PC-3 (cell line): ENCODE data around the gene VPS33A. TPM values are rescaled to one million over a fixed set of nuclear protein-coding genes. Genes with fewer than 3 reads are reported as not detected.

Experiments
- ATAC-seq: fragments of 200-7000 bp; cut with Tn5 transposase; 2 replicates; pipeline ENCODE4 v1.9.1; 2020; ENCODE audit warnings: mild to moderate bottlenecking, moderate library complexity
- BruUV-seq: library from RNA; stranded (reverse); fragments of 400-500 nt; replicated peaks from 2 replicates; lab custom pipeline; 2021; lab: Mats Ljungman, UMichigan
- CTCF ChIA-PET: fragments of 300-600 bp; sonication (Branson Sonifier 250); formaldehyde crosslinking; loops from one replicate; lab custom pipeline; 2022; ENCODE audit warnings: antibody characterized with exemption; lab: Charles Lee
- POLR2A ChIA-PET: fragments of 300-600 bp; sonication (Branson Sonifier 250); formaldehyde crosslinking; loops from one replicate; lab custom pipeline; 2022; ENCODE audit warnings: antibody characterized with exemption; ENCODE audit not compliant: unreplicated experiment; lab: Charles Lee
- DNase-seq: peaks from one replicate; pipeline ENCODE4 v3.0.0-alpha.2; 2015
- H2AFZ ChIP-seq: fragments of 300-600 bp; sonication (generic); 2 replicates; pipeline ENCODE4 v1.6.0; 2016; ENCODE audit warnings: antibody characterized with exemption, low read length
- H3F3A ChIP-seq: fragments of 300-600 bp; sonication (generic); one replicate; pipeline ENCODE4 v1.6.0; 2017; ENCODE audit warnings: antibody characterized with exemption, low read length, control low read depth, mild to moderate bottlenecking; ENCODE audit not compliant: unreplicated experiment
- H3K27ac ChIP-seq: fragments of 300-600 bp; sonication (generic); 2 replicates; pipeline ENCODE4 v1.5.1; 2016; ENCODE audit warnings: mild to moderate bottlenecking, low read length
- H3K27me3 ChIP-seq: fragments of 300-600 bp; sonication (generic); 2 replicates; pipeline ENCODE4 v1.6.1; 2016; ENCODE audit warnings: low read length, mixed read lengths
- H3K36me3 ChIP-seq: fragments of 300-600 bp; sonication (generic); 2 replicates; pipeline ENCODE4 v1.6.1; 2016; ENCODE audit warnings: low read depth, mixed run types, low read length, mixed read lengths
- H3K4me1 ChIP-seq: fragments of 300-600 bp; sonication (generic); 2 replicates; pipeline ENCODE4 v1.5.1; 2016; ENCODE audit warnings: low read length; ENCODE audit not compliant: insufficient read depth
- H3K4me2 ChIP-seq: fragments of 300-600 bp; sonication (generic); 2 replicates; pipeline ENCODE4 v1.6.0; 2016; ENCODE audit warnings: low read length
- H3K4me3 ChIP-seq: fragments of 300-600 bp; sonication (generic); 2 replicates; pipeline ENCODE4 v1.5.1; 2016; ENCODE audit warnings: mild to moderate bottlenecking, low read length, mixed read lengths
- H3K79me2 ChIP-seq: fragments of 300-600 bp; sonication (generic); 2 replicates; pipeline ENCODE4 v1.6.1; 2017; ENCODE audit warnings: low read length, mixed read lengths
- H3K9ac ChIP-seq: fragments of 300-600 bp; sonication (generic); 2 replicates; pipeline ENCODE4 v1.6.0; 2016; ENCODE audit warnings: mild to moderate bottlenecking, low read length
- H3K9me2 ChIP-seq: fragments of 300-600 bp; sonication (generic); replicated peaks from 2 replicates; pipeline ENCODE4 v1.6.1; 2016; ENCODE audit warnings: mixed run types, low read length, mixed read lengths
- H3K9me3 ChIP-seq: fragments of 300-600 bp; sonication (generic); 2 replicates; pipeline ENCODE4 v1.6.1; 2016; ENCODE audit warnings: low read length, mixed read lengths
- H4K20me1 ChIP-seq: fragments of 300-600 bp; sonication (generic); 2 replicates; pipeline ENCODE4 v1.6.1; 2016; ENCODE audit warnings: low read length, mixed read lengths
- EZH2 ChIP-seq: fragments of 300-600 bp; sonication (generic); IDR thresholded peaks from one replicate; pipeline ENCODE4 v1.6.1; 2017; ENCODE audit warnings: antibody characterized with exemption, mild to moderate bottlenecking, low read length; ENCODE audit not compliant: unreplicated experiment
- intact Hi-C: fragments of 100-400 bp; cut with micrococcal nuclease; formaldehyde crosslinking; loops from 2 replicates; pipeline ENCODE4 v1.9.0; 2023
- total RNA-seq: library from RNA; depleted of rRNA; stranded (reverse); fragments of >200 nt; gene quantifications from 2 replicates; pipeline ENCODE4 v1.2.3, GENCODE V29; 2014
- TF ChIP-seq, protein P1 (sequence below): fragments of 300-600 bp; sonication (generic); conservative IDR thresholded peaks from 2 replicates; pipeline ENCODE4 v1.5.1; 2017; ENCODE audit warnings: antibody characterized with exemption, low read depth, mild to moderate bottlenecking, low read length

The VPS33A gene
- total RNA-seq, 1 experiment from 2014 or later: 40.8 TPM

DNA sequence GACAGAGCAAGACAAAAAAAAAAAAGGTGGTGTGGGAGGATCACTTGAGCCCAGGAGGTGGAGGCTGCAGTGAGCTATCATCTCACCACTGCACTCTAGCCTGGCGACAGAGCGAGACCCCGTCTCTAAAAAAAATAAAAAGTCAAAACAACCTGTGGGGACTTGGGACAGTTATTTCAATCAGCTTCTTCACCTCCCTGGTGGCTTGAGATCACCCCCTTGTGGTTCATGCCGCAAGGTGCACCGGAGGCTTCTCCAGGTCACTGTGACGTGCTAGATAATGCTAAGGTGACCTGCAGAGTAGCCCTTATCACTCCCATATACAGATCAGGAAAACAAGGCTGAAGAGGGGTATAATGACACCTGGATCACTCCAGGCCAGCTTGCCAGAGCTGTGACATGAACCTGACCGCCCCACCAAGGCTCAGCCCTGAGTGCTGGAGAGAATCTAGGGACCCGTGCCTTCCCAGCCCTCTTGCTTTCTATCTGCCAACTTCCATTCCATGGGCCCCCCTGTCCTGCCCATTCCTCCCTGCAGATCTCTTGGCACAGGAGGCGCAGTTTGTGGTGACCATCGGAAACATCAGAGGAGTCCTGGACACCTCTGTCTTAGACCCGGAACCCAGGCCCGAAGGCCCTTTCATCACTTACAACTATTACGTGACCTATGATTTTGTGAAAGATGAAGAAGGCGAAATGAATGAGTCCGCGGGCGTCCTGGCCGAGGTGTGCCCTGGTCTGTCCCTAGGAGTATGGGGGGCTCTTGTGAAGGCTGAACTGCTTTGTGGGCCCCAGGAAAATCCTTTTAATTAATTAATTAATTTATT, 75.2 kb downstream of the VPS33A start:
- DNase-seq: peak; percentile 90
- POLR2A ChIA-PET: no interaction called here
- no peak overlapping the region for H3K9ac ChIP-seq
- no peak overlapping the region for H3K4me2 ChIP-seq
- H3K4me1 ChIP-seq: no peaks in the 10 kb centered on the region
- no TSS peak for BruUV-seq
- H4K20me1 ChIP-seq: no peaks in the 10 kb centered on the region
- H2AFZ ChIP-seq: no peak overlapping the region
- no peaks in the 10 kb centered on the region for H3K79me2 ChIP-seq
- no peak for TF ChIP-seq EZH2
- TF ChIP-seq, protein P1, sequence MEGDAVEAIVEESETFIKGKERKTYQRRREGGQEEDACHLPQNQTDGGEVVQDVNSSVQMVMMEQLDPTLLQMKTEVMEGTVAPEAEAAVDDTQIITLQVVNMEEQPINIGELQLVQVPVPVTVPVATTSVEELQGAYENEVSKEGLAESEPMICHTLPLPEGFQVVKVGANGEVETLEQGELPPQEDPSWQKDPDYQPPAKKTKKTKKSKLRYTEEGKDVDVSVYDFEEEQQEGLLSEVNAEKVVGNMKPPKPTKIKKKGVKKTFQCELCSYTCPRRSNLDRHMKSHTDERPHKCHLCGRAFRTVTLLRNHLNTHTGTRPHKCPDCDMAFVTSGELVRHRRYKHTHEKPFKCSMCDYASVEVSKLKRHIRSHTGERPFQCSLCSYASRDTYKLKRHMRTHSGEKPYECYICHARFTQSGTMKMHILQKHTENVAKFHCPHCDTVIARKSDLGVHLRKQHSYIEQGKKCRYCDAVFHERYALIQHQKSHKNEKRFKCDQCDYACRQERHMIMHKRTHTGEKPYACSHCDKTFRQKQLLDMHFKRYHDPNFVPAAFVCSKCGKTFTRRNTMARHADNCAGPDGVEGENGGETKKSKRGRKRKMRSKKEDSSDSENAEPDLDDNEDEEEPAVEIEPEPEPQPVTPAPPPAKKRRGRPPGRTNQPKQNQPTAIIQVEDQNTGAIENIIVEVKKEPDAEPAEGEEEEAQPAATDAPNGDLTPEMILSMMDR: peak; percentile 95
- no peaks in the 10 kb centered on the region for H3F3A ChIP-seq
- intact Hi-C loops: loop anchor here (1.0 to 5.0 kb wide), 3 partner anchors 39 to 137 kb away; no protein-coding TSS in a partner anchor
- no peaks in the 10 kb centered on the region for H3K27me3 ChIP-seq
- no peaks in the 10 kb centered on the region for H3K36me3 ChIP-seq
- H3K9me2 ChIP-seq: no peaks in the 10 kb centered on the region
- no peaks in the 10 kb centered on the region for H3K9me3 ChIP-seq
- H3K27ac ChIP-seq: no peak overlapping the region
- CTCF ChIA-PET: interaction anchor here (0.6 to 1.8 kb wide), 4 partner anchors 35 to 335 kb away, joined by 3 to 8 read pairs (median 3); no protein-coding TSS in a partner anchor
- H3K4me3 ChIP-seq: no peak overlapping the region
- ATAC-seq: peak; percentile 97

GRCh38 chr12:122189626-122190475, 76.4 kb downstream of the VPS33A start:
- H3K9me2 ChIP-seq: no peaks in the 10 kb centered on the region
- H3K79me2 ChIP-seq: no peaks in the 10 kb centered on the region
- no peaks in the 10 kb centered on the region for H3K9me3 ChIP-seq
- intact Hi-C loops: loop anchor here (5.0 kb wide), 1 partner anchor 38 kb away; no protein-coding TSS in a partner anchor
- no peak overlapping the region for H2AFZ ChIP-seq
- TF ChIP-seq, protein P1: no peak
- no peak for TF ChIP-seq EZH2
- ATAC-seq: no peak
- no peak overlapping the region for H3K4me2 ChIP-seq
- H3K27me3 ChIP-seq: no peaks in the 10 kb centered on the region
- BruUV-seq: no TSS peak
- no peaks in the 10 kb centered on the region for H4K20me1 ChIP-seq
- CTCF ChIA-PET: interaction anchor here (0.6 kb wide), 1 partner anchor 59 kb away, joined by 3 read pairs; no protein-coding TSS in a partner anchor
- no peak overlapping the region for H3K4me3 ChIP-seq
- no peak overlapping the region for H3K27ac ChIP-seq
- no peaks in the 10 kb centered on the region for H3F3A ChIP-seq
- H3K4me1 ChIP-seq: no peaks in the 10 kb centered on the region
- DNase-seq: no peak
- no peak overlapping the region for H3K9ac ChIP-seq
- POLR2A ChIA-PET: no interaction called here
- no peaks in the 10 kb centered on the region for H3K36me3 ChIP-seq
